OCI-LY7 (cell line): Measurements from ENCODE around the gene ITIH1.

ENCODE experiments used
- EZH2phosphoT487 ChIP-seq: fragments of 200-600 bp; sonication (generic); IDR thresholded peaks from 2 replicates; pipeline ENCODE4 v1.6.1; 2018; ENCODE audit warnings: low read depth, borderline replicate concordance, mild to moderate bottlenecking, mixed run types, antibody characterized with exemption, low read length, moderate library complexity, mixed read lengths
- TF ChIP-seq, protein P1 (sequence below): fragments of 200-600 bp; sonication (generic); conservative IDR thresholded peaks from 2 replicates; pipeline ENCODE4 v1.5.1; 2014; ENCODE audit warnings: mild to moderate bottlenecking, antibody characterized with exemption, low read length, moderate library complexity, mixed read lengths

DNA sequence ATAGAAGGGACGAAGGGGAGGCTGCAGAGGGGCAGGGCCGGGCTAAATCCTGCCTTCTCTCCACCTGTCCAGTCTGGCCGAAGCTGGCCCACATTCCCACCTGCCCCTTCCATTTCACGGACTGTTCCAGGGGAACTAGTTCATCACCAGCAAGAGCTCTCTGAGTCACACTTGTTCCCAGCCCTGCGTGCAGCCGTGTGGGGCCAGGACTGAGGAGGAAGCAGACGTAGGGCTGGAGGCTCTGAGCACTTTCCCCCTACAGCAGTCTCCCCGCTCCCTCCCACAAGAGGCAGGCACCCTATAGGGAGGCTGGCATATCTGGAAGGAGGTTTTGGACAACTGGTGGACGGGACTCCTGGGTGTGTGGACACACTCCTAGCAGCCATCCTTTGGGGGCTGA, 50.0 kb downstream of the ITIH1 start:
- TF ChIP-seq, protein P1, sequence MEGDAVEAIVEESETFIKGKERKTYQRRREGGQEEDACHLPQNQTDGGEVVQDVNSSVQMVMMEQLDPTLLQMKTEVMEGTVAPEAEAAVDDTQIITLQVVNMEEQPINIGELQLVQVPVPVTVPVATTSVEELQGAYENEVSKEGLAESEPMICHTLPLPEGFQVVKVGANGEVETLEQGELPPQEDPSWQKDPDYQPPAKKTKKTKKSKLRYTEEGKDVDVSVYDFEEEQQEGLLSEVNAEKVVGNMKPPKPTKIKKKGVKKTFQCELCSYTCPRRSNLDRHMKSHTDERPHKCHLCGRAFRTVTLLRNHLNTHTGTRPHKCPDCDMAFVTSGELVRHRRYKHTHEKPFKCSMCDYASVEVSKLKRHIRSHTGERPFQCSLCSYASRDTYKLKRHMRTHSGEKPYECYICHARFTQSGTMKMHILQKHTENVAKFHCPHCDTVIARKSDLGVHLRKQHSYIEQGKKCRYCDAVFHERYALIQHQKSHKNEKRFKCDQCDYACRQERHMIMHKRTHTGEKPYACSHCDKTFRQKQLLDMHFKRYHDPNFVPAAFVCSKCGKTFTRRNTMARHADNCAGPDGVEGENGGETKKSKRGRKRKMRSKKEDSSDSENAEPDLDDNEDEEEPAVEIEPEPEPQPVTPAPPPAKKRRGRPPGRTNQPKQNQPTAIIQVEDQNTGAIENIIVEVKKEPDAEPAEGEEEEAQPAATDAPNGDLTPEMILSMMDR = no peak
- TF ChIP-seq EZH2phosphoT487 = no peak
